Type B pancreatic cell (in vitro differentiated cells): ENCODE results near the gene SNAP29. TPM values are rescaled to one million over a fixed set of nuclear protein-coding genes. Genes with fewer than 3 reads are reported as not detected.

ENCODE experiments used
- DNase-seq: peaks from one replicate; pipeline ENCODE4 v3.0.0; 2021; ENCODE audit warnings: mixed read lengths; ENCODE audit not compliant: unreplicated experiment; ENCODE audit errors: extremely low spot score
- H3K27ac Mint-ChIP-seq: 2 replicates; pipeline ENCODE4 v1.8.0; 2021; ENCODE audit warnings: mild to moderate bottlenecking, mixed read lengths
- H3K27me3 Mint-ChIP-seq: 2 replicates; pipeline ENCODE4 v1.8.0; 2021; ENCODE audit warnings: mixed read lengths
- H3K36me3 Mint-ChIP-seq: 2 replicates; pipeline ENCODE4 v1.8.0; 2021; ENCODE audit warnings: mixed read lengths
- H3K4me1 Mint-ChIP-seq: one replicate; pipeline ENCODE4 v1.8.0; 2021; ENCODE audit warnings: mixed read lengths; ENCODE audit not compliant: unreplicated experiment
- H3K4me3 Mint-ChIP-seq: 2 replicates; pipeline ENCODE4 v1.8.0; 2021; ENCODE audit warnings: mild to moderate bottlenecking, mixed read lengths
- H3K9me3 Mint-ChIP-seq: 2 replicates; pipeline ENCODE4 v1.8.0; 2021; ENCODE audit warnings: mixed read lengths
- total RNA-seq: library from RNA; stranded (reverse); gene quantifications from 2 replicates; pipeline ENCODE4 v1.2.1, GENCODE V29; 2021; ENCODE audit warnings: low replicate concordance
- TF ChIP-seq, protein P1 (sequence below): fragments of 200-600 bp; sonication (generic); conservative IDR thresholded peaks from 2 replicates; pipeline ENCODE4 v1.5.0; 2021; ENCODE audit warnings: antibody characterized with exemption, mild to moderate bottlenecking

The SNAP29 gene
- total RNA-seq, 1 donor from 2014 or later: 20.4 TPM

DNA sequence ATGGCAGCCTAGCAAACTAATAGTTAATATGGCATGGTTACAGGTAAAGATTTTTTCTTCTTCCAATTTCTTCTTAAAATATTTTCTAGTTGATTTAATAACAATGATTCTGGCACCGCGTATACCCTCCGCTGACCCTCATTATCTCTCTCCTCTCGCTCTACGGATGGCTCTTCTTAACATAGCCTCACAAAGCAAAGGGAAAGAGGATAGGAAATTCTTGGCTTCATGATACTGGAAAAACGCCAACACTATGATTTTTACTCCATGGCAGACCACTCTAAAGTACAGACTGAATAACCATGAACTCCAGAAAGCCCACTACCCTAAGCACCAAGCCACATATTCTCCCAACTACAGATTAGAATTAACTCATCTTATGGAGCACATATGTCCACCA is 6.3 kb upstream of the SNAP29 start:
- H3K27ac Mint-ChIP-seq: peak overlapping the region; percentile 50
- no peaks in the 10 kb centered on the region for H3K9me3 Mint-ChIP-seq

DNA sequence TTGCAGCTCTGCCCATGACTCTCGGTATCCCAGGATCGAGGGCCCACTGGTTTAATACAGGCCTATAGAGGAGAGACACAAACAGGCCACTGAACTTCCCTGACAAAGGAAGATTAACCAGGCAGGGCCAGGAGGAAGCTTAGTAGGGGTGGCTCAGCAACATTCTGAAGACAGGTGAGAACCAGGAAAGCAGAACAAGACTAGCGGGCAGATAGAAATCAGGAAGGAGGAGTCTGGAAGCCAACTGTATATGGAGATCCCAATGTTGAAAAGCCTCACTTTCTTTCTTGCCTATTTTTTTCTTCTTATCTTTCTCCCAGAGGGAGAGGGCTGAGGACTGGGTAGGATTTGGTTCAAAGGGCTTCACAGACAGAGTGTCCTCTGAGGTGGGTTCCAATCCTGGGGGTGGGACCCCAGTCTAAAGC is 5.6 kb upstream of the SNAP29 start:
- TF ChIP-seq, protein P1, sequence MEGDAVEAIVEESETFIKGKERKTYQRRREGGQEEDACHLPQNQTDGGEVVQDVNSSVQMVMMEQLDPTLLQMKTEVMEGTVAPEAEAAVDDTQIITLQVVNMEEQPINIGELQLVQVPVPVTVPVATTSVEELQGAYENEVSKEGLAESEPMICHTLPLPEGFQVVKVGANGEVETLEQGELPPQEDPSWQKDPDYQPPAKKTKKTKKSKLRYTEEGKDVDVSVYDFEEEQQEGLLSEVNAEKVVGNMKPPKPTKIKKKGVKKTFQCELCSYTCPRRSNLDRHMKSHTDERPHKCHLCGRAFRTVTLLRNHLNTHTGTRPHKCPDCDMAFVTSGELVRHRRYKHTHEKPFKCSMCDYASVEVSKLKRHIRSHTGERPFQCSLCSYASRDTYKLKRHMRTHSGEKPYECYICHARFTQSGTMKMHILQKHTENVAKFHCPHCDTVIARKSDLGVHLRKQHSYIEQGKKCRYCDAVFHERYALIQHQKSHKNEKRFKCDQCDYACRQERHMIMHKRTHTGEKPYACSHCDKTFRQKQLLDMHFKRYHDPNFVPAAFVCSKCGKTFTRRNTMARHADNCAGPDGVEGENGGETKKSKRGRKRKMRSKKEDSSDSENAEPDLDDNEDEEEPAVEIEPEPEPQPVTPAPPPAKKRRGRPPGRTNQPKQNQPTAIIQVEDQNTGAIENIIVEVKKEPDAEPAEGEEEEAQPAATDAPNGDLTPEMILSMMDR: no peak
- no peaks in the 10 kb centered on the region for H3K36me3 Mint-ChIP-seq

More for the DNA sequence above, 6.3 kb upstream of the SNAP29 start:
- no peak overlapping the region for H3K4me3 Mint-ChIP-seq
- H3K4me1 Mint-ChIP-seq: peaks cover 31% of the 10 kb centered on the region
- TF ChIP-seq, protein P1: no peak
- no peaks in the 10 kb centered on the region for H3K27me3 Mint-ChIP-seq
- no peaks in the 10 kb centered on the region for H3K36me3 Mint-ChIP-seq
- no peak for DNase-seq

DNA sequence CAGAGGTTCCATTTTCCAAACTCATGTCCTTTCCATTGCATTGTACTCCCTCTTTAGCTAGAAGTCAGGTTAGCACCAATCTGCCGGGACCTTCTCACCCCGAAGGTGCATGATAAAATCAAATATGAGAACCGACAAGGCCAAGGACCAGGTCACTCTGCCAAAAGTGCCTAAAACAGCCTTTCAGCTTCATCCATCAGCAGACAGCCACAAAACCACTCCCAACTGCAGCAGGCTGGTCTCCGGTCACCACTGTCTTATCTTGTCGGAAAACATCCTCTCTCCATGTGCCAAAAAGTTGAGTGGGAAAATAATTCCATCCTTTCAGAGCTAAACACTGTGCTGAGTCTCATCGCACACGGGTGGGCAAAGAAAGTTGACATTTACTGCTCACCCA is 1.6 kb upstream of the SNAP29 start:
- H3K4me1 Mint-ChIP-seq: peaks cover 44% of the 10 kb centered on the region
- H3K36me3 Mint-ChIP-seq: peaks cover 3% of the 10 kb centered on the region
- H3K4me3 Mint-ChIP-seq: peak overlapping the region; percentile 92
- H3K27ac Mint-ChIP-seq: peak overlapping the region; percentile 78
- TF ChIP-seq, protein P1: no peak
- DNase-seq: no peak
- H3K9me3 Mint-ChIP-seq: no peaks in the 10 kb centered on the region
- no peaks in the 10 kb centered on the region for H3K27me3 Mint-ChIP-seq

More for the DNA sequence above, 5.6 kb upstream of the SNAP29 start:
- Mint-ChIP-seq H3K9me3 (no peaks in the 10 kb centered on the region), H3K27me3 (no peaks in the 10 kb centered on the region), H3K4me1 (peaks cover 37% of the 10 kb centered on the region), H3K4me3 (no peak overlapping the region), H3K27ac (peak overlapping the region; percentile 30)
- DNase-seq: no peak

DNA sequence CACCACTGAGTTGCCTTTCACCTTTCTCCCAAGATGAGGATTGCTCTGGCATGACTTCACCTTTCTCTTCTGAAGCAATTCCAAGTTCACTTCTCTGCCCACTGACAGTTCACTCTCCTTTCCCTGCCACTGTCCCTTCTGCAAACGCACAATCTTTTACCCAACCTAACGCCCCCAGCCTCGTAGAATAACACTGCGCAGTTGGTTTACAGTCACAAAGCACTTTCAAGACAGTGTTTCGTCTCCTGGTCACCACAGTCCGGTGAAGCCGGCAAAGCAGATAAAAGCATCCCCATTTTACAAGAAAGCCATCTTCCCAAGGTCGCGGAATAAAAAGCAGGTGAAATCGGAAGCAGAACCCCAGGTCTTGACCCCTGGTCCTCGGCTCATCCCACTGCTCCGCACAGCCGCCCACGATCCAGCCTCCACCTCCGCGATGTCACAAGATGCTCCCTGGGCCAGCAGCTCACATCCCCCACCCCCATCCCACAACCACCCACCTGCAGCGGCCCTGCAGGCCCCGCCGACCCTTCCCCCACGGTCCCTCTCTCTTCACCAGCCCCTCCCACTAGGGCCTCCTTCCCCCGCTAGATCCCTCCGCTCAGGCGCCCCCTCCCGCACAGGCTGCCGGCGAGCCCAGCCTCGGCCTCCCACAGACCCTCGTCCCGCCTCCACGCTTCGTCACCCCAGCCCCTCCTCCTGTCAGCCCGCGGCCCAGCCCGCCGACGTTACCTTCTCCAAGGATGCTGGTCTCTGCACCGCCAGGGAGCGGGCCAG is 781 bp upstream of the SNAP29 start:
- Mint-ChIP-seq H3K4me3 (peak overlapping the region; percentile 92), H3K27me3 (no peaks in the 10 kb centered on the region), H3K4me1 (peaks cover 41% of the 10 kb centered on the region), H3K9me3 (no peaks in the 10 kb centered on the region), H3K36me3 (peaks cover 5% of the 10 kb centered on the region), H3K27ac (peak overlapping the region; percentile 77)
- peak; percentile 93 for DNase-seq
- TF ChIP-seq, protein P1: no peak

DNA sequence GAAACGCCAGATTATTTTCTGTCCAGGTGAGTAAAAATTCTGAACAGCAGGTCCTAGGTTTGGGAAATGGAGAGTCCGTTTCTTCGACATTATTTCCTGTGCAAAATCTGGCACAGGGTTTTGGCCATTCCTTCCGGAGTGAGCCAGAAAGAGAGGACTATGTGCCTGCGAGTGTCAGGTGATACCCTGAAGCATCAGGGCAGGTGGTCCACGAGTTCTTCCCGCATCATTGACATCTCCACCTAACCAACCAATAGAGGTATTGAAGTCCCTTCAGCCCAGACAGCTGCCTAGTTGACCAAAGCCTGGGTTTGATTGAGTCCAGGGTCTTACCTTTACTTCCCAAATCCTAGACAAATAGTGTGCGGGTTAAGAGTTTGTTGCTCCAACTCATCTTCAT is 808 bp downstream of the SNAP29 start:
- no peaks in the 10 kb centered on the region for H3K9me3 Mint-ChIP-seq
- H3K4me3 Mint-ChIP-seq: peak overlapping the region; percentile 87
- no peak for DNase-seq
- H3K27me3 Mint-ChIP-seq: no peaks in the 10 kb centered on the region
- peak overlapping the region; percentile 72 for H3K27ac Mint-ChIP-seq
- H3K4me1 Mint-ChIP-seq: peaks cover 33% of the 10 kb centered on the region
- H3K36me3 Mint-ChIP-seq: peaks cover 9% of the 10 kb centered on the region
- TF ChIP-seq, protein P1: no peak
